ENCODE results near the gene ZBTB46.
"Not testable (repeated sequence)": the region's sequence is repeated elsewhere in the genome, so short reads cannot be mapped to it uniquely, and the experiment has no call there.

ZBTB46 gene

DNA sequence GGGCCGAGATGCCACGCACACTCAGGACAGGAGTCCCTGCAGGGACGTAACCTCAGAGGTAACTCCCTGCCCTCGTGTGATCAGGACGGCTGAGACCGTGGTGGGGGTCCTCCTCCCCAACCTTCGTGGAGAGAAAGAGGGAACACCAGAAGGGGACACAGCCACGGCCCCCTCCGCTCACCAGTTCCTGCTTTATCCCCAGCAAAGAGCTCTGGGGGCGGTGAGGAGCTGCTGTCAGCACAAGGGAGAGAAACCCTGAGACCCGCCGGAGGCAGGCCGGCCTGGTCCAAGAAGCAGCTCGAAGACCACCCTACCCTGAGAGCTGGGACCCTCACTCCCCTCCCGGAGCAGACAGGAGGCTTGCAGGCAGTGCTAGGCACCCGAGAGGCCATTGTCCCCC is 47.1 kb downstream of the ZBTB46 start:
- DNase-seq = no peak

DNA sequence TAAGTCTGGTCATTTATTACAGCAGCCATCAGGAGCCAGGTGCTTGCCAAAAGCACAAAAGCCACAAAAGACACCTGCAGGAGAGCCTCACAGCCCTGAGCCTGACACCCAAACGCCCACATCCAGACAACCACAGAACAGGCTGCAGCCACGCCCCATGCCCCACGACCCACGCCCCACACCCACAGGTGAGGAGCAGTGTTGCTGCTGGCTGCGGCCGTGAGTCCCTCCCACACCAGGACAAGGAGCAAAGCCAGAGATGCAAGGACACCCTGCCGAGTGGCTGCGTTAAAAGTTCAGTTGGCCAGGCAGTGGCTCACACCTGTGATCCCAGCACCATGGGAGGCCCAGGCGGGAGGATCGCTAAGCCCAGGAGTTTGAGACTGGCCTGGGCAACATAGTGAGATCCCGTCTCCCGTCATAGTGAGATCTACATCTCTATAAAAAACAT is 48.5 kb downstream of the ZBTB46 start:
- DNase-seq = no peak

DNA sequence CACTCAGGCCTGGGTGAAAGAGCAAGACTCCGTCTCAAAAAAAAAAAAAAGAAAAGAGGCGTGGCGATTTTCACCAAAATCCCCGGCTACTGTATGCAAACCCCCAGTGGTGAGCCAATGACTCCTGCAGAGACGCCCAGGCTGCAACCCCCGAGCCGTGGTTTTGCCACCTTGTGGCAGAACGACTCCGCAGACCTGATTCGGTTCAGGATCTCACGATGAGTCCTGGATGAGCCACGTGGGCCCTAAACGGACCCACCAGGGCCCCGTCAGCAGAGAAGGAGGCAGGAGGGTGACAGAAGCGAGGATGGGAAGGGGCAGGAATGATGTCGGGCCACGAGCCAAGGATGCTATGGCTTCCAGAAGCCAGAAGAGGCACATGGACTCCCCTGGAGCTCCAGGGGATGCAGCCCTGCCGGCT is 49.0 kb downstream of the ZBTB46 start:
- DNase-seq = peak; percentile 65

GRCh38 chr20:63781181-63781580 is 49.9 kb downstream of the ZBTB46 start:
- no peak for DNase-seq

DNA sequence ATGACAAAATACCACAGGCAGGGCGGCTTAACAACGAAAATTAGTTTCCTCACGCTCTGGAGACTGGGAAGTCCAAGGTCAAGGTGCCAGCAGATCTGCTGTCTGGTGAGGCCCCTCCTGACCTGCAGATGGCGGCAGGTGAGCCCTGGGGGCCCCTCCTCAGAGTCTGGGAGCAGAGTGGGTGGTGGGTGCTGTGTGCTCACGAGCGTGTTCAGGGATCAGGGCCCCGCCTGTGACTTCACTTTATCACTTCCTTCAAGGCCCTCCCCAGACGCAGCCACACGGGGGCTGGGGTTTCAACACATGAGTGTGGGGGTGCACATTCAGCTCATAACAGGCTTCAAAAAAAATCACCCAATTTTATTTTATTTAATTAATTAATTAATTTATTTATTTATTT is 52.2 kb downstream of the ZBTB46 start:
- DNase-seq = no peak

DNA sequence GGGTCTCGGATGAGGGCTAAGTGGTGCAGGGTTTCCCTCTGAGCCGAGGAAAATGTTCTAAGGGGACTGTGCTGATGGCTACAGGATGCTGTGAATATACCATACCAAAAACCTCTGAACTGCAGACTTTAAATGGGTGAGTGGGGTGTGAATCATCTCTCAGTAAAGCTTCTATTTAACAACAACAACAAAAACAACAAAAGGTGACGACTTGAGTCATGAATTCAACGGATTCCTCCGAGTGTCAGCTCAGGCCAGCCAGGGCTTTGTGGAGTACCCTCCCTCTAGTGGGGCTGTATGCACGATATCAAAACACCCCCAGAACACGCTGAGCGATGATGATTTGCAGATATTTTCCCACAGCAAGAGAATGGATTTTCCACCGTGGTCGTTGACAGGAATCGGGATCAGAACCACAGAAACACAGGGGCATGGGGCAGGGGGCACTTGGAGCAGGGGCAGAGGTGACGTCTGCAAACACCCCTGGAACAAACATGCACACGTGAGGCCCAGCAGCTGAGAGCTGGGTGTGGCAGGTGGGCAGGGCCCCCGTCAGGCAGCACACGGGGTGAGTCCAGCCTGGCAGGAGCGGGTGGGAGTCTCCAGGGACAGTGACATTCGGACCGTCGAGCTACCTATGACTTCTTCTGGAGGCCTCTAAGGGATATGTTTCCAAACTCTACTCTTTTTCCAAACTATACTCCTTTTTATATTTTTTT is 52.9 kb downstream of the ZBTB46 start:
- DNase-seq = no peak

DNA sequence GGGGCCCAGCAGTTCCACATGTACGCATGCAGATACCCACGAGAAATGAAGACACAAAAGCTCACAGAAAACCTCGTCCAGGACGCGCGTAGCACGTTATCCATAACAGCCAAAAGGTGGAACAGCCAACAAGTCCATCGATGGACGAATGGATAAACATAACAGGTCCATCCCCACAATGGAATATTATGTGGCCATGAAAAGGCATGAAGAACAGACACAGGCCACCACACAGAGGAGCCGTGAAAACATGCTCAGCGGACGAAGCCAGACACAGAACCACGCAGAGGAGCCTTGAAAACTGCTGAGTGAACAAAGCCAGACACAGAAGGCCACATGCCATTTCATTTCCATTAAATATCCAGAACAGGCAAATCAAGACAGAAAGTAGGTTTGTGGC is 53.5 kb downstream of the ZBTB46 start:
- DNase-seq = no peak

GRCh38 chr20:63776875-63777274 is 54.2 kb downstream of the ZBTB46 start:
- not testable (repeated sequence) for DNase-seq

- peak; percentile 44 for DNase-seq
Measured at GRCh38 chr20:63775096-63775978, 55.7 kb downstream of the ZBTB46 start.

GRCh38 chr20:63774306-63774705 is 56.8 kb downstream of the ZBTB46 start:
- no peak for DNase-seq

- no peak for DNase-seq
Measured at GRCh38 chr20:63773571-63774241, 57.4 kb downstream of the ZBTB46 start.

- DNase-seq = no peak
Measured at GRCh38 chr20:63772781-63773518, 58.1 kb downstream of the ZBTB46 start.

DNA sequence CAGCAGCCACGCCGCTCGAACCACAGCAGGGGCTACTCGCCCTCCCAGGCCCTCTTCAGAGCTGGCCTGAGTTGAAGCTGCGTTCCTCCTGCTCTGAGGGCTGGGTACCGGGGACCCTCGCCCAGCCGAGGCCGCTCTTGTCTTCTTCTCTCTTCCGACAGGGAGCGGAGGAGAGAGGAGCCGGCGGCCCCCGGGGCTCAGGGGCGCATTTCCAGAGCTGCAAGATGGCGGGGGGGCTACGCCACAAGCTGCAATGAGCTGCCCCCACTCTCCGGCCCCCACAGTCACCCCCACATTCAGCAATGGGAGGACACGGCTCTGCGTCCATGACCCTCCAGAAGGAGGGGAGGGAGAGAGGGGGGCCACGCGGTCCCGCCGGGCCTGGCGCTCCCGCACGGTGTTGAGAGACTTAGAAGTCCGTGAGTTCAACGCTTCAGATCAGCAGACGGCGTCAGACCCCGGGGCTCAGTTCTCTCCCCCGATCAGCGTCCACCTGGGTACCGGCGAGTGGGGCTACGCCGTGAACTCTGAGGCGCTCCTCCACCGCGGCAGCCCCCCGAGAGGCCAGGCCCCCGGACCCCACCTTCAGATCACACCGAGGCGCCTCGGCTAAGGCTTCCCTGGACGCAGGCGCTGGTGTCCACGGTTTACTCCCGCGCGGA is 59.9 kb downstream of the ZBTB46 start:
- DNase-seq = no peak

- no peak for DNase-seq
Measured at GRCh38 chr20:63769891-63770474, 61.1 kb downstream of the ZBTB46 start.

DNA sequence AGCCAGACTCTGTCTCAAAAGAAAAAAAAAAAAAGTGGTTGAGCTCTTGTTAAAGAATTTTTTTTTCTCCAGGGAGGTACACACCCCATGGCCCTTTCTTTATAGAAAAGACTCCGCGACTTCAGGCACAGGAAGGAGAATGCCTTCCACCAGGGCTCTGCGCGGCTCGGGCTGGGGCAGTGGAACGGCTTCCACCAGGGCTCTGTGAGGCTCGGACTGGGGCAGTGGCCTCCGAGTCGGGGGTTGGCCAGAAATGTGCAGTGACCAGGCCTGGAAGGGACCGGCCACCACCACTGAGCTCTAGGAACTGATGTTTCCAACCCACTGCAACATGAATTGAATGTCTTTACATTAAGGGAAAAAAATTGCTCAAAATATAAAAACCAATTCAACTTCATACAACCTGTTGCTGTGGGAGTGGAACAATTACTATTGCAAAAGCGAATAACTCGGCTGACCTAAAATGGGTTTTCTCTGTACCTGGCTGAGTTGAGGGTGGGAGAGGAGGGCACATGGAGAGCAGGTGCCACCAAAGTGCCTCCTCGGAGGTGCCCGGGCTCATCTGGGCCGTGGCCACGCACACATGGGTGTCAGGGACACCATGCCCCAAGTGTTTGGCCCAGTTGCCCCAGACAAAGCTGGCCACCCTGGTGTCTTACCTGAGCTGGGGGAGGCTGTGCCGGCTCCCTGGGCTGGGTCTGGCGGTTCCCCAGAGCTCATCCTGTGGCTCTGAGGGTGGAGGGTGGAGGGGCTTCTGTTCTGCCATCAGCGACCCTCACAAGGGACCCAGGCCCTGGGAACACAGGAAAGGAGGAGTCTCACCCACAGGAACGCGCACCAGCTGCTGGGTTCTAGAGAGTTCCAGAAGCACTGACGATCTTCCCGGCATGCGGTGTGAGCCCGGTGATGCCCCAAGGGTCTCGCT is 62.2 kb downstream of the ZBTB46 start:
- no peak for DNase-seq

DNA sequence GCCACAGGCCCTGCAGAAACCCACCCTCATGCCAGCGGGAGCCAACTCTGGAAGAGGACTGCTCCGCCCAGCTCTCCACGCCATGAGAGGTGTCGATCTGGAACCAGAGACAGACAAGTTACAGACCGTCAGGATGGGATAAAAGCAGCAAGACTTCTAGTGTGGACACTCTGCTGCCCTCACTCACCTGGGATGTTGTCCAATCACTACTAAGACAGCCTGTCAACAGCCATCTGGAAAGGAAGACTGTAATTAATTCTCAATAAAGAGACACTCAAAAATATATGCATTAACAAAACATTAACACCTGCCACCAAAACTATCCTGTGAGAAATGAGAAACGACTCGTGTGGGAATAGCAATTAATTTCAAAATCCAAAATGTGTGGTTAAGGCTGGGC is 63.2 kb downstream of the ZBTB46 start:
- no peak for DNase-seq

GRCh38 chr20:63767456-63767855 is 63.6 kb downstream of the ZBTB46 start:
- DNase-seq = no peak

DNA sequence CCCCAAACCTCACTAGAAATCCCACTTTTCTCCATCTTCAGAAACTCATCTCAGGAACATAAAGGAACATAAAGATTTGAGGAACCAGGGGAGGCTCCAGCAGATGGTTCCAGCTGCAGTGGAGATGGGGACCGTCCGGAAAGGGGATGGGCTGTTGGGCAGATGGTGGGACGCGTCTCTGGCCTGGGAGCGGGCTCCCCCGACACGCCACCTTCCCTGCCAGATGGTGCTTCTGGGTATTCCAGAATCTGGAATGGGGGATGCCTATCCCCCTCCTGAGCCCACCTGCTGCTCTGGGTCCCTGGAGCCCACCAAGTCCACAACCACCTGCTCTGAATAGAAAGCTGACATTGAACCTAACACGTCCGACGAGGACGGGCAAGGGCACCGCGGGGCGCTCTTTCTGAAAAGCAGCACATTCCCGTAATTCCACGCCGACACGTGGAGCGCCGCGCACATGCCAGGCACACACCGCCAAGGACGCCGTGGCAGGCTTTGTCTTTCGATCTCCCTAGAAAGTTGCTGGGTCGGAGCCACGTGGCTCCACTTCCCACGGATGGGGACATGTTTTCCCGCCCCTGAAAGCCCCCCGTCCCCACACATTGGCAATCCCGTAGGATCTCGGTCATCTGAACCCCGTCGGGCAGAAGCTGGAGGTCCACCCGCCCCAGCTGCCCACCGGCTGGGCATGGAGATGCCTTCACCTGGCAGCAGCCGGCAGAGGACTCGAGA is 64.2 kb downstream of the ZBTB46 start:
- DNase-seq = no peak

GRCh38 chr20:63765902-63766301 is 65.2 kb downstream of the ZBTB46 start:
- no peak for DNase-seq

Measured in activated CD8-positive, alpha-beta memory T cell treated with anti-CD3 and anti-CD28 coated beads, Interleukin-2, amount 50 U/mL, for 4 hours (primary cell).